Adipocyte (in vitro differentiated cells): ENCODE measurements around the gene NEK7.

Experiments used
- DNase-seq: peaks from one replicate; pipeline ENCODE4 v3.0.0-alpha.2; 2015; ENCODE audit warnings: low read depth
- H3K27me3 ChIP-seq: replicated peaks from 2 replicates; pipeline ENCODE4 v1.7.0; 2013; ENCODE audit warnings: mild to moderate bottlenecking, low read length, moderate library complexity; ENCODE audit not compliant: control insufficient read depth, insufficient read depth
- H3K36me3 ChIP-seq: 2 replicates; pipeline ENCODE4 v1.7.0; 2013; ENCODE audit warnings: low read length, mild to moderate bottlenecking, moderate library complexity; ENCODE audit not compliant: control insufficient read depth, insufficient read depth, severe bottlenecking
- H3K4me1 ChIP-seq: 2 replicates; pipeline ENCODE4 v1.7.0; 2013; ENCODE audit warnings: mild to moderate bottlenecking, low read length, moderate library complexity; ENCODE audit not compliant: control insufficient read depth, insufficient read depth
- H3K4me3 ChIP-seq: 2 replicates; pipeline ENCODE4 v1.7.0; 2013; ENCODE audit warnings: mild to moderate bottlenecking, low read length, moderate library complexity
- H3K9ac ChIP-seq: 2 replicates; pipeline ENCODE4 v1.7.0; 2013; ENCODE audit warnings: mild to moderate bottlenecking, low read length, moderate library complexity
- H3K9me3 ChIP-seq: 2 replicates; pipeline ENCODE4 v1.7.0; 2013; ENCODE audit warnings: mild to moderate bottlenecking, low read length, moderate library complexity; ENCODE audit not compliant: control insufficient read depth

NEK7 gene

GRCh38 chr1:198275597-198275996, 118.8 kb downstream of the NEK7 start:
- no peak overlapping the region for H3K4me3 ChIP-seq
- H3K4me1 ChIP-seq: peaks cover 12% of the 10 kb centered on the region
- H3K9ac ChIP-seq: no peak overlapping the region
- DNase-seq: no peak
- H3K27me3 ChIP-seq: no peaks in the 10 kb centered on the region
- peaks cover 4% of the 10 kb centered on the region for H3K36me3 ChIP-seq
- H3K9me3 ChIP-seq: no peaks in the 10 kb centered on the region

GRCh38 chr1:198276241-198276640, 119.4 kb downstream of the NEK7 start:
- no peaks in the 10 kb centered on the region for H3K9me3 ChIP-seq
- H3K36me3 ChIP-seq: peaks cover 4% of the 10 kb centered on the region
- H3K27me3 ChIP-seq: no peaks in the 10 kb centered on the region
- peaks cover 12% of the 10 kb centered on the region for H3K4me1 ChIP-seq
- DNase-seq: no peak
- H3K9ac ChIP-seq: no peak overlapping the region
- H3K4me3 ChIP-seq: no peak overlapping the region

- no peaks in the 10 kb centered on the region for H3K27me3 ChIP-seq
- no peak overlapping the region for H3K9ac ChIP-seq
- H3K4me3 ChIP-seq: no peak overlapping the region
- peaks cover 4% of the 10 kb centered on the region for H3K36me3 ChIP-seq
- no peaks in the 10 kb centered on the region for H3K4me1 ChIP-seq
- no peak for DNase-seq
- H3K9me3 ChIP-seq: no peaks in the 10 kb centered on the region
Observed at GRCh38 chr1:198278943-198279342, 122.1 kb downstream of the NEK7 start.

- no peaks in the 10 kb centered on the region for H3K27me3 ChIP-seq
- peaks cover 4% of the 10 kb centered on the region for H3K36me3 ChIP-seq
- no peak for DNase-seq
- H3K9ac ChIP-seq: no peak overlapping the region
- H3K9me3 ChIP-seq: no peaks in the 10 kb centered on the region
- no peak overlapping the region for H3K4me3 ChIP-seq
- H3K4me1 ChIP-seq: no peaks in the 10 kb centered on the region
Observed at GRCh38 chr1:198280080-198280479, 123.3 kb downstream of the NEK7 start.

GRCh38 chr1:198281911-198282310, 125.1 kb downstream of the NEK7 start:
- Histone ChIP-seq H3K4me1 (no peaks in the 10 kb centered on the region), H3K36me3 (peaks cover 4% of the 10 kb centered on the region), H3K9me3 (no peaks in the 10 kb centered on the region), H3K9ac (no peak overlapping the region), H3K4me3 (no peak overlapping the region), H3K27me3 (no peaks in the 10 kb centered on the region)
- DNase-seq: no peak

- no peak for DNase-seq
- peaks cover 4% of the 10 kb centered on the region for H3K36me3 ChIP-seq
- H3K27me3 ChIP-seq: no peaks in the 10 kb centered on the region
- H3K4me3 ChIP-seq: no peak overlapping the region
- no peak overlapping the region for H3K9ac ChIP-seq
- no peaks in the 10 kb centered on the region for H3K4me1 ChIP-seq
- H3K9me3 ChIP-seq: no peaks in the 10 kb centered on the region
Observed at GRCh38 chr1:198283222-198283621, 126.4 kb downstream of the NEK7 start.

- no peaks in the 10 kb centered on the region for H3K27me3 ChIP-seq
- DNase-seq: no peak
- H3K36me3 ChIP-seq: peaks cover 2% of the 10 kb centered on the region
- H3K9me3 ChIP-seq: no peaks in the 10 kb centered on the region
- H3K9ac ChIP-seq: no peak overlapping the region
- peaks cover 23% of the 10 kb centered on the region for H3K4me1 ChIP-seq
- H3K4me3 ChIP-seq: no peak overlapping the region
Observed at GRCh38 chr1:198287916-198288315, 131.1 kb downstream of the NEK7 start.

- no peak for DNase-seq
- H3K4me1 ChIP-seq: peaks cover 23% of the 10 kb centered on the region
- H3K4me3 ChIP-seq: no peak overlapping the region
- H3K9me3 ChIP-seq: no peaks in the 10 kb centered on the region
- no peak overlapping the region for H3K9ac ChIP-seq
- no peaks in the 10 kb centered on the region for H3K27me3 ChIP-seq
- H3K36me3 ChIP-seq: peaks cover 9% of the 10 kb centered on the region
Observed at GRCh38 chr1:198290089-198290683, 133.4 kb downstream of the NEK7 start.

- Histone ChIP-seq H3K9me3 (no peaks in the 10 kb centered on the region), H3K27me3 (no peaks in the 10 kb centered on the region), H3K4me1 (peaks cover 25% of the 10 kb centered on the region), H3K36me3 (peaks cover 9% of the 10 kb centered on the region), H3K4me3 (no peak overlapping the region), H3K9ac (no peak overlapping the region)
- no peak for DNase-seq
Observed at GRCh38 chr1:198291036-198291435, 134.2 kb downstream of the NEK7 start.

- no peak for DNase-seq
- Histone ChIP-seq H3K4me1 (peaks cover 34% of the 10 kb centered on the region), H3K4me3 (no peak overlapping the region), H3K36me3 (peaks cover 9% of the 10 kb centered on the region), H3K9me3 (no peaks in the 10 kb centered on the region), H3K9ac (no peak overlapping the region), H3K27me3 (no peaks in the 10 kb centered on the region)
Observed at GRCh38 chr1:198291924-198292323, 135.1 kb downstream of the NEK7 start.

- Histone ChIP-seq H3K36me3 (peaks cover 25% of the 10 kb centered on the region), H3K4me3 (no peak overlapping the region), H3K9ac (no peak overlapping the region), H3K4me1 (peaks cover 16% of the 10 kb centered on the region), H3K9me3 (no peaks in the 10 kb centered on the region), H3K27me3 (no peaks in the 10 kb centered on the region)
- no peak for DNase-seq
Observed at GRCh38 chr1:198295225-198295624, 138.4 kb downstream of the NEK7 start.

GRCh38 chr1:198295971-198296370, 139.2 kb downstream of the NEK7 start:
- Histone ChIP-seq H3K27me3 (no peaks in the 10 kb centered on the region), H3K36me3 (peaks cover 29% of the 10 kb centered on the region), H3K9ac (no peak overlapping the region), H3K4me3 (no peak overlapping the region), H3K4me1 (peaks cover 14% of the 10 kb centered on the region), H3K9me3 (no peaks in the 10 kb centered on the region)
- no peak for DNase-seq
